Spleen (tissue), 11 donors: Measurements from ENCODE around the gene TAX1BP3. TPM values are rescaled to one million over a fixed set of nuclear protein-coding genes. Genes with fewer than 3 reads are reported as not detected.

Experiments used
- DNase-seq: peaks from one replicate; pipeline ENCODE4 v3.0.0-alpha.2; 2020
- H3K27ac ChIP-seq, 8 donors: fragments of 200-600 bp; sonication (generic) in 7 of 8; 1 replicate in 4 of 8; 2 replicates in 4 of 8; pipeline versions ENCODE4 v1.5.0 to v1.8.0; 2016 to 2021; ENCODE audit warnings: inconsistent platforms in 4 of 8, mild to moderate bottlenecking in 4 of 8, moderate library complexity in 1 of 8
- H3K27me3 ChIP-seq, 7 donors: fragments of 200-600 bp; sonication (generic) in 6 of 7; replicated peaks in 1 of 7; 1 replicate in 4 of 7; 2 replicates in 3 of 7; pipeline versions ENCODE4 v1.5.0 to v1.8.0; 2016 to 2021; ENCODE audit warnings: inconsistent platforms in 3 of 7, mild to moderate bottlenecking in 1 of 7
- H3K36me3 ChIP-seq, 6 donors: fragments of 200-600 bp; sonication (generic) in 5 of 6; 1 replicate in 4 of 6; 2 replicates in 2 of 6; pipeline versions ENCODE4 v1.5.0 to v1.8.0; 2016 to 2021; ENCODE audit warnings: inconsistent platforms in 2 of 6
- H3K4me1 ChIP-seq, 6 donors: fragments of 200-600 bp; sonication (generic) in 5 of 6; 1 replicate in 3 of 6; 2 replicates in 3 of 6; pipeline versions ENCODE4 v1.5.0 to v1.8.0; 2016 to 2021; ENCODE audit warnings: inconsistent platforms in 3 of 6
- H3K4me3 ChIP-seq, 8 donors: fragments of 200-600 bp; sonication (generic) in 7 of 8; 1 replicate in 4 of 8; 2 replicates in 4 of 8; pipeline versions ENCODE4 v1.5.0 to v1.8.0; 2016 to 2021; ENCODE audit warnings: inconsistent platforms in 4 of 8, mild to moderate bottlenecking in 4 of 8, moderate library complexity in 2 of 8
- H3K9me3 ChIP-seq, 8 donors: fragments of 200-600 bp; sonication (generic) in 7 of 8; 1 replicate in 4 of 8; 2 replicates in 4 of 8; pipeline versions ENCODE4 v1.5.0 to v1.8.0; 2016 to 2021; ENCODE audit warnings: inconsistent platforms in 4 of 8
- POLR2A ChIP-seq, 3 donors: fragments of 450-650 bp; IDR thresholded peaks; one replicate each; pipeline ENCODE4 v1.5.1; 2017; ENCODE audit warnings: antibody characterized with exemption in 3 of 3, mild to moderate bottlenecking in 1 of 3
- POLR2AphosphoS5 ChIP-seq, 3 donors: sonication (generic); formaldehyde crosslinking; IDR thresholded peaks; one replicate each; pipeline ENCODE4 v1.5.1; 2017; ENCODE audit warnings: antibody characterized with exemption in 3 of 3
- WGBS, 5 donors: extraction: QIAGEN DNeasy Blood & Tissue Kit in 3 of 5; methylation state at CpG; one replicate each; pipeline versions ENCODE4 v1.1.5 to v1.1.7; 2013 to 2018; 5-methylcytosine and 5-hydroxymethylcytosine counted together
- intact Hi-C: fragments of 100-400 bp; cut with DNase I; formaldehyde crosslinking; loops from one replicate; pipeline ENCODE4 v1.15.0; 2023; ENCODE audit warnings: low total_unique reads
- polyA plus RNA-seq, 3 donors: library from polyadenylated mRNA; stranded (reverse); fragments of 200-250 nt; gene quantifications; one replicate each; pipeline ENCODE4 v1.2.1, GENCODE V29; 2013
- total RNA-seq, 7 donors: library from RNA; depleted of rRNA in 3 of 7; stranded (reverse); fragments of >200 nt in 3 of 7; fragmentation: NEBNext Ultra II Directional in 4 of 7; extraction: Animal tissue kit (Norgen Biotek cat#: 25700) in 4 of 7; gene quantifications; one replicate each; pipeline versions ENCODE4 v1.1.0 to v1.2.1, GENCODE V29; 2016 to 2021
- TF ChIP-seq, protein P1 (sequence below), 11 experiments: fragments of 200-600 bp in 7 of 11; fragments of 450-650 bp in 4 of 11; sonication (generic) in 4 of 11; IDR thresholded peaks in 8 of 11; conservative IDR thresholded peaks in 3 of 11; 1 replicate in 7 of 11; 2 replicates in 4 of 11; pipeline versions ENCODE4 v1.4.0 to v1.8.0; 2016 to 2021; ENCODE audit warnings: antibody characterized with exemption in 11 of 11, inconsistent platforms in 4 of 11, mild to moderate bottlenecking in 1 of 11
- donor health status: healthy with polysubstance abuse.
- donor health status: DM: no; HTN: no; CAD: no; lungs with moderate emphysema.
- donor health status: DM: no; HTN: no; CAD: no.
- donor health status: Bipolar disorder and iron deficiency.
- donor health status: healthy.
- donor health status: DM: no; HTN: no; CAD: no.
- donor health status: DM: yes; HTN: yes; CAD: no.

The TAX1BP3 gene
- total and polyA plus RNA-seq, 10 donors = 32.9 to 65.7 (median 52.6) TPM

DNA sequence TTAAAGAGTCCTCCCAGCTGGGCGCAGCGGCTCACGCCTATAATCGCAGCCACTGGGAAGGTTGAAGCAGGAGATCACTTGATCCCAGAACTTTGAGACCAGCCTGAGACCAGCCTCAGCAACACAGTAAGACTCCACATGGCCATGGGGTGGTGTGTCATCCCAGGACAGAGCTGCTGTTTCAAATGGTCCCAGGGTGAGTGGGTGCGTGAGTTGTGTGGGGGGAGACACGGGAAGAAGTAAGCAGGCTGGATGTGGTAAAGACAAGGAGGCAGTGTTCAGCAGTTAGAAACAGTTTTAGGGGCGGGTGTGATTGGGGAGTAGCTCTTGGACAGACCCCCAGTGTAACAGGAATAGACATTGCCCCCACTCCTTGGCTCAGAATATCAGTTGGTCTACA, 36.1 kb downstream of the TAX1BP3 start:
- Histone ChIP-seq H3K27ac (no peak overlapping the region), H3K4me1 (peaks cover 4 to 36% (median 22%) of the 10 kb centered on the region in 6 donors), H3K27me3 (no peaks in the 10 kb centered on the region), H3K4me3 (no peak overlapping the region), H3K9me3 (no peaks in the 10 kb centered on the region), H3K36me3 (peaks cover 0 to 48% (median 28%) of the 10 kb centered on the region in 6 donors)
- intact Hi-C loops = no loop called here
- DNase-seq = no peak
- WGBS, 5 donors = 96 to 99% (median 96%) methylated on average over 7 of the region's 7 CpGs
- TF ChIP-seq, protein P1, sequence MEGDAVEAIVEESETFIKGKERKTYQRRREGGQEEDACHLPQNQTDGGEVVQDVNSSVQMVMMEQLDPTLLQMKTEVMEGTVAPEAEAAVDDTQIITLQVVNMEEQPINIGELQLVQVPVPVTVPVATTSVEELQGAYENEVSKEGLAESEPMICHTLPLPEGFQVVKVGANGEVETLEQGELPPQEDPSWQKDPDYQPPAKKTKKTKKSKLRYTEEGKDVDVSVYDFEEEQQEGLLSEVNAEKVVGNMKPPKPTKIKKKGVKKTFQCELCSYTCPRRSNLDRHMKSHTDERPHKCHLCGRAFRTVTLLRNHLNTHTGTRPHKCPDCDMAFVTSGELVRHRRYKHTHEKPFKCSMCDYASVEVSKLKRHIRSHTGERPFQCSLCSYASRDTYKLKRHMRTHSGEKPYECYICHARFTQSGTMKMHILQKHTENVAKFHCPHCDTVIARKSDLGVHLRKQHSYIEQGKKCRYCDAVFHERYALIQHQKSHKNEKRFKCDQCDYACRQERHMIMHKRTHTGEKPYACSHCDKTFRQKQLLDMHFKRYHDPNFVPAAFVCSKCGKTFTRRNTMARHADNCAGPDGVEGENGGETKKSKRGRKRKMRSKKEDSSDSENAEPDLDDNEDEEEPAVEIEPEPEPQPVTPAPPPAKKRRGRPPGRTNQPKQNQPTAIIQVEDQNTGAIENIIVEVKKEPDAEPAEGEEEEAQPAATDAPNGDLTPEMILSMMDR (IDR thresholded peaks at IDR 0.05 in 8 of 11, conservative IDR thresholded peaks at IDR 0.05 in 3 of 11) = no peak

DNA sequence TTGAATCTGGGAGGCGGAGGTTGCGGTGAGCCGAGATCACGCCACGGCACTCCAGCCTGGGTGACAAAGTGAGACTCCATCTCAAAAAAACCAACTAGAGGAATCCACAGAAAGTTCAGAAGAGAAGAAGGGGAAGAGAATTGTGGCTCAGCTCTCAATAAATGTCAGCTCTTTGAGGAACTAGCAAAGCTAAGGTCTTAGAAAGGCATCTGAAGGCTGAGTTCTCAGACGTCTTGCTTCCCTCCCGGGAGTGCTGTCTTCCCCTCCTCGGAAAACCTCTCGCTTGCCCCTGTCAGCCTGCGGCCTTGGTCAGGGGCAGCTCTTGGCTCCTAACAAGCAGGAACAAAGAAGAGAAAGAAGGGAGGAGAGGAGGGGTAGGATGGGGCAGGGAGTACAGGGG, 37.6 kb downstream of the TAX1BP3 start:
- H3K4me3 ChIP-seq = no peak overlapping the region
- peaks cover 3 to 27% (median 15%) of the 10 kb centered on the region in 6 donors for H3K4me1 ChIP-seq
- H3K36me3 ChIP-seq = peaks cover 0 to 63% (median 39%) of the 10 kb centered on the region in 6 donors
- H3K9me3 ChIP-seq = no peaks in the 10 kb centered on the region
- H3K27me3 ChIP-seq = no peaks in the 10 kb centered on the region
- TF ChIP-seq POLR2A (IDR thresholded peaks at IDR 0.05) (no peak), POLR2AphosphoS5 (IDR thresholded peaks at IDR 0.05) (no peak)
- TF ChIP-seq, protein P1 (IDR thresholded peaks at IDR 0.05 in 8 of 11, conservative IDR thresholded peaks at IDR 0.05 in 3 of 11) = no peak
- DNase-seq = no peak
- intact Hi-C loops = no loop called here
- WGBS, 5 donors = 81 to 95% (median 87%) methylated on average over 10 of the region's 10 CpGs
- H3K27ac ChIP-seq = no peak overlapping the region

DNA sequence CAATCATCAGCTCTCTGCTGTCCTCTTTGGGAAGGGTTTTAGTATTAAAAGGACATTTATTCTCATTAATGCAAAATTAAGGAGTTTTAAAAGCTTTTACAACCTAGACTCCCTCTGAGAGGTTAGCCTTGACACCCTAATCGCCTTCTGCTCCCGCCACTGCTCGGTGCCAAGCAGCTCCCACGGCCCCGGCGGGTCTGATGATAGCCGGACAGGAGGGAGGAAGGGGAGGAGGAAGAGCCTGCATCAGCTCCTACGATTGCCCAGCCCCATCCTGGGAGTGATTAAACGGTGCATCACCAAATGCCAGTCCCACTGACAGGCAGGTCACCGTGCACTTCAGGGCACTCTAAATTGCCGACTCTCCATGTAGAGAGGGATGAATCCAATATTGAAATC, 40.6 kb downstream of the TAX1BP3 start:
- Histone ChIP-seq H3K36me3 (peaks cover 5 to 93% (median 55%) of the 10 kb centered on the region in 6 donors), H3K27me3 (no peaks in the 10 kb centered on the region), H3K27ac (no peak overlapping the region), H3K4me3 (no peak overlapping the region), H3K4me1 (peaks cover 0 to 4% (median 0%) of the 10 kb centered on the region in 6 donors), H3K9me3 (no peaks in the 10 kb centered on the region)
- DNase-seq = no peak
- no peak for TF ChIP-seq POLR2A (IDR thresholded peaks at IDR 0.05)
- no peak for TF ChIP-seq POLR2AphosphoS5 (IDR thresholded peaks at IDR 0.05)
- TF ChIP-seq, protein P1 (IDR thresholded peaks at IDR 0.05 in 8 of 11, conservative IDR thresholded peaks at IDR 0.05 in 3 of 11) = no peak
- intact Hi-C loops = no loop called here
- 80 to 93% (median 87%) methylated on average over 11 of the region's 11 CpGs for WGBS, 5 donors

DNA sequence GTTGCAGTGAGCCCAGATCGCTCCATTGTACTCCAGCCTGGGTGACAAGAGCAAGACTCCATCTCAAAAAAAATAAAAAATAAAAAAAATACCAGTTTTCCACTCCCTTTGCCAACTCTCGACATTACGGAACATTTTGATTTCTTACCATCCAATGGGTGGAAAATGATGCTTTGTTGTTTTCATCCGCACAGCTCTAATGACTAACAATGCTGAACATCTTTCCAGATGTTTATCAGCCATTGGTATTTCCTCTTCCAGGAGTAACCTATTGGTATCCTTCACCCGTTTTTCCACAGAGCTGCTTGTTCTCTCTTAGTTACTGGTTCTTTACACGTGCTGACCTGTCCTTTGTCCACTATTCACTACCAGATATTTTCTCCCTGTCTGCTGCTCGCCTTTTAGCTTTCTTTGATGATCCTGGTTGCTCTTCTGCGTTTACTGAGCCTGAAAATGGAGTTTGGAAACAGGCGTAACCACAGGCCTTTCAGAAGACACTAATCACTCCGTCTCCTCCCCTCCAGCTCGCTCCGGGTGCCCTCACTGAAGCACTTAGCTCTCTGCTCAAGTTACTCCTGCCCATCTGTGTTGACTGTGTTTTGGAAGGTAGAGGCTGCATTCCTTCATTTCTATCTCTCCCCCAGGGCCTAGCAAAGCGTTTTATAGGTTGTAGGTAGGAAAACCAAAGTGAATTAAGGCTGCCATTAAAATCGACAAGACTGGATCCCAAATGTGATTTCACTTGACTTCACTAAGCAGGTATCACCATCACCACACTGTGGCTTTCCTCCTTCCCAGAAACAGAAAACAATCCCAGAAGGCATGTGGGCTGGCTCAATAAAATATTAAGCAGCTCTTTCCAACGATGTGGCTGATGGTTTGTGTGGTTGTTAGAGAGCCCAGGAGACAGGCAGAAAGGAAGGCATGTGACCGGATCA, 41.3 kb downstream of the TAX1BP3 start:
- peaks cover 0 to 4% (median 0%) of the 10 kb centered on the region in 6 donors for H3K4me1 ChIP-seq
- no peak overlapping the region for H3K27ac ChIP-seq
- no peaks in the 10 kb centered on the region for H3K27me3 ChIP-seq
- WGBS, 5 donors = 77 to 91% (median 90%) methylated on average over 16 of the region's 16 CpGs
- H3K4me3 ChIP-seq = no peak overlapping the region
- peaks cover 5 to 95% (median 62%) of the 10 kb centered on the region in 6 donors for H3K36me3 ChIP-seq
- no peak for DNase-seq
- H3K9me3 ChIP-seq = no peaks in the 10 kb centered on the region
- intact Hi-C loops = no loop called here
- TF ChIP-seq POLR2AphosphoS5 (IDR thresholded peaks at IDR 0.05) (no peak), POLR2A (IDR thresholded peaks at IDR 0.05) (no peak)
- TF ChIP-seq, protein P1 (IDR thresholded peaks at IDR 0.05 in 8 of 11, conservative IDR thresholded peaks at IDR 0.05 in 3 of 11) = no peak
